Retinal pigment epithelial cell (primary cell): ENCODE measurements around the gene SORL1-AS1.

Source experiments
- DNase-seq: peaks from one replicate; pipeline ENCODE4 v3.0.0-alpha.2; 2010; ENCODE audit warnings: low read depth
- H3K4me3 ChIP-seq: 2 replicates; pipeline ENCODE4 v1.5.1; 2011; ENCODE audit warnings: mild to moderate bottlenecking, low read length, control low read depth, moderate library complexity
- CTCF ChIP-seq: conservative IDR thresholded peaks from 2 replicates; pipeline ENCODE4 v1.5.1; 2011; ENCODE audit warnings: low read depth, low read length, control low read depth, inconsistent platforms

The SORL1-AS1 gene

DNA sequence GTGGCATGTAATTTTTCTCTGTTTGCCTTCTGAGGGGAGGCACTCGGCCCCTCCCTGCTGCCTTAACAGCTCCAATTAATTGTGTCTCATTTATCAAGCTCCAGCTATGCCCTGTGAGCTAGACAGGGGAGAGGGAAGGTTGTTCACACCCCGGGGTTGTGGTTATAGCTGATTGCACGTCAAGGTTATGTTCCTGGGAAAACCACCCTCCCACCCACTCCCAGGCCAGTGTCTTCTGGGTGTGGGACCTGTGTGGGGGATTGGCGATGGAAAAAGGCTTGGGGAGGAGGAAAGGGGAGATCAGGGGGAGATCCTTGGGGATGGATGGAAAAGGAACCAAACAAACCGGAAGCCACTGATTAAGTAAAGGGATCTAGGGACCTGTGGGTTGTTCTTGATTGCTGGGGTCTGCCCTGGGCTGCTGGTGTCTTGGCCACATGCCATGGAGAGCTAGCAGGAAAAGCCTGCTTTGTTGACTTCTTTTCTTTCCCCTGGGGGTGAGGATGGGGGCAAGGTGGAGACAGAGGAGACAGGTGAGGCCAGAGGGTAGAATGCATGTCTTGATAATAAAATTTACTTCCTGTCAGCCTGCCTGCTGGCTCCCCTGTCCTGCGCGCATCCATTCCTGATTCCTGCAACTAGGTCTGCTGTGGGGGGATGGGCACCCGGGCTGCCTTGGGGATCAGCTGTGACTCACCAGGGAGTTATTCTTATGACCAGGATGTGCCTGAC lies 13.5 kb upstream of the SORL1-AS1 start:
- no peak for TF ChIP-seq CTCF
- peak overlapping the region; percentile 25 for H3K4me3 ChIP-seq
- peak; percentile 91 for DNase-seq

GRCh38 chr11:121465709-121466062 lies 12.9 kb upstream of the SORL1-AS1 start:
- no peak overlapping the region for H3K4me3 ChIP-seq
- TF ChIP-seq CTCF = no peak
- no peak for DNase-seq

GRCh38 chr11:121464352-121464946 lies 11.7 kb upstream of the SORL1-AS1 start:
- no peak for TF ChIP-seq CTCF
- no peak overlapping the region for H3K4me3 ChIP-seq
- DNase-seq = peak; percentile 60

DNA sequence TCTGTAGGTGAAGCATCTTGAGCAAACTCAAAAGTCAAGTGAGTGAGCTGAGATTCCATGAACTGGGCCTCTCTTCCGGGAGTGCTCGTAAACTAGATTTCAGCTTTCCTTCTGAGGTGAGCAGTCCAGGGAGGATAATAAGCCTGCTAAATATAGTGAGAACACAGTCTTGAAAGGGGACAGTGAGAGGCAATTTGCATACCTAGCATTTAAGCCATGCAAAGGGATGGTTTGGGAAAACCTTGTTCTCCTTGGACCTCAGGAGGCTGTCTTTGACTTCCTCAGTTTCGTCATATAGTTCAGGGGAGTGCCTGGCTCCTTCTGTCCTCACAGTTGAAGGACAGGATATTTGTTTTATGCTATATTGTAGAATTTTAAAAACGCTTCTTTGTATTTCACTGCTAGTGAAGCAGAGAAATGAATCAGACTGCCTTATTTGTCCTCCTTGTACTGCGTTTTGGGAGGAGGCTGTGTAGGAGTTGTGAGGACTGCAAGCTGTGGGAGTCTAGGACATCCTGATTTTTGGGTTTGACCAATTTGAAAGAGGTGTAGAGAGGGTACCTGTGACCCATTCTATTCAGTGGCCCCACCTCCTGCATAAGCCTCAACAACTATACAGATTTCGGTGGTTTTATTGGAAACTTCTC lies 11.0 kb upstream of the SORL1-AS1 start:
- DNase-seq = no peak
- TF ChIP-seq CTCF = no peak
- H3K4me3 ChIP-seq = no peak overlapping the region

- no peak overlapping the region for H3K4me3 ChIP-seq
Observed at GRCh38 chr11:121461843-121462242, 9.1 kb upstream of the SORL1-AS1 start.

DNA sequence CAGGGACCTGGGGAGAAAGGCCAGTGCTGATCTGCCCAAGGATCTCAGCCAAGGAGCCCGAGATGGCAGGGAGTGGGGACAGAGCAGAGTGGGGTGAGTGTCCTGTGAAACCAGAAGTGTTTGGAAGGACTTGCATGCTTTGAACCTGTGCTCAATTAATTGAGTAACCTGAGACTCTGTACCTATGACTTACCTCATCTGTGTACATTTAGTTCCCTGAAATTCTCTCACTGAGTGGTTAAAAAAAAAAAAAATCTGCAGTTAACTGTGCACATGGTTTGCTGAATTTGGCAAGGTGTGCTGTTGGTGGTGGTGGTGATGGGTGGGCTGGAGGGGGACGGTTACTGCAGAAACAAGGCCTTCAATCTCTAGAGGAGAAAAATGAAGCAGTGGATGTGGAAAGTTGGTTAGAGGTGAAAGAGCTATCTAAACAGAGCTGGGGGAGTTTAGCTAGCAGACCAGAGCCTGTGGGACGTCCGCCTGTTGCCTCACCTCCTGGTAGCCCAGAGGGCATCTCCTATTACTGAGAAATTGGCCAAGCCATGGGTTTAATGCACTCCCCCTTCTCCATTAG lies 8.3 kb upstream of the SORL1-AS1 start:
- no peak overlapping the region for H3K4me3 ChIP-seq
- no peak for DNase-seq
- TF ChIP-seq CTCF = no peak

More at GRCh38 chr11:121461843-121462242, 9.1 kb upstream of the SORL1-AS1 start:
- no peak for TF ChIP-seq CTCF
- no peak for DNase-seq
